ENCODE data around the gene FLG2. TPM values are rescaled to one million over a fixed set of nuclear protein-coding genes. Genes with fewer than 3 reads are reported as not detected.

The FLG2 gene
- total RNA-seq, 1 experiment from 2014 or later: not detected

DNA sequence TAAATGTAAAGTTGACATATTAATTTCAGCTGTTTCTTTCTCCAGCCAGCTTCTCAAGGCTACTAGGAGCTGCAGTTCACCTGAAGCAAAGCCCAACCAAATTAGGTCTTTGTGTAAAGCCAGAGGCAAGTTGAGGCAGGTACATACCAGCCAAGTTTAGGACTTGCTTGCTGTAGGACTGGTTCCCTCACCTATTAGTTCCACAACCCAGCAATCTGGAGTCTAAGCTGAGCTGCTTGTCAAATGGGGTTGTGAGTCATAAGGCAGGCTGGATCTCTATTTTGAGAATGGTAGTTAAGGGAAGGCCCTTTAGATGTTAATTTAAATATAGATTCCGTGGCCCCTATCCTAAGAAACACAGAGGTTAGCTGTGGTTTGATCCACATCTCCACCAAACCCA is 7.6 kb upstream of the FLG2 start (continued):
- TF ChIP-seq, protein P1, sequence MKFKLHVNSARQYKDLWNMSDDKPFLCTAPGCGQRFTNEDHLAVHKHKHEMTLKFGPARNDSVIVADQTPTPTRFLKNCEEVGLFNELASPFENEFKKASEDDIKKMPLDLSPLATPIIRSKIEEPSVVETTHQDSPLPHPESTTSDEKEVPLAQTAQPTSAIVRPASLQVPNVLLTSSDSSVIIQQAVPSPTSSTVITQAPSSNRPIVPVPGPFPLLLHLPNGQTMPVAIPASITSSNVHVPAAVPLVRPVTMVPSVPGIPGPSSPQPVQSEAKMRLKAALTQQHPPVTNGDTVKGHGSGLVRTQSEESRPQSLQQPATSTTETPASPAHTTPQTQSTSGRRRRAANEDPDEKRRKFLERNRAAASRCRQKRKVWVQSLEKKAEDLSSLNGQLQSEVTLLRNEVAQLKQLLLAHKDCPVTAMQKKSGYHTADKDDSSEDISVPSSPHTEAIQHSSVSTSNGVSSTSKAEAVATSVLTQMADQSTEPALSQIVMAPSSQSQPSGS (CRISPR knock-in tag; IDR thresholded peaks at IDR 0.05; ENCODE audit: borderline replicate concordance, low read depth): no peak

- H3K4me1 Mint-ChIP-seq: no peaks in the 10 kb centered on the region
- ATAC-seq (no peak), DNase-seq (ENCODE audit: low spot score) (no peak)
- peaks cover 32% of the 10 kb centered on the region for H3K27me3 Mint-ChIP-seq (ENCODE audit: low read depth)
- peaks cover 50% of the 10 kb centered on the region for H3K36me3 Mint-ChIP-seq
- H3K9me3 Mint-ChIP-seq: peaks cover 33% of the 10 kb centered on the region
- POLR2A ChIA-PET: no interaction called here
- CTCF ChIA-PET: no interaction called here
- no peak overlapping the region for H3K4me3 Mint-ChIP-seq
- no peak for TF ChIP-seq ZNF263 (CRISPR knock-in tag; IDR thresholded peaks at IDR 0.05; ENCODE audit: low read depth)
- no peak overlapping the region for H3K27ac Mint-ChIP-seq
These were observed 3.1 kb downstream of the FLG2 start for GRCh38 chr1:152356736-152357135.

DNA sequence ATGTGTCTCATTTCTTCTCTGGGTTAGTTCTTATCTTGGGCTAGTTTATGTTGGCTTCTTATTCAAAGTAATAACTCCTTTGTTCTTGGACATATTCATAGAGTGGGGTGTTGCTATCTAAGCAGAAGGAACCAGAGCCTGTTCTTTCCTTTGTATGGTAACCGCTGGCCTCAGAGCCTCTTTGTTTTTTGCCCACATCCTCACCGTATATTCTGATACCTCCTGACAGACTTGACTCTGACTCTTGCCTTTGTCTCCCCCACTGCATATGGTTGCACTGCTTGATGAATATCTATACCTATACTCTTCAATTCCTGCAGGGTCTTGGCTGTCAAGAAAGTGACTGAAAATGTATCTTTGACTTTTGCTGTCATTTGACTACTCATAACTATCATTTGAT is 10.2 kb downstream of the FLG2 start:
- Mint-ChIP-seq H3K9me3 (peaks cover 23% of the 10 kb centered on the region), H3K27me3 (ENCODE audit: low read depth) (peaks cover 32% of the 10 kb centered on the region), H3K4me1 (no peaks in the 10 kb centered on the region), H3K4me3 (no peak overlapping the region), H3K27ac (no peak overlapping the region), H3K36me3 (peaks cover 24% of the 10 kb centered on the region)
- CTCF ChIA-PET: no interaction called here
- POLR2A ChIA-PET: no interaction called here
- TF ChIP-seq ZBTB21 (CRISPR knock-in tag; IDR thresholded peaks at IDR 0.05; ENCODE audit: borderline replicate concordance) (no peak), NFE2L1 (CRISPR knock-in tag; IDR thresholded peaks at IDR 0.05) (no peak), ATF3 (CRISPR knock-in tag; conservative IDR thresholded peaks at IDR 0.05) (no peak), GTF2I (CRISPR knock-in tag; conservative IDR thresholded peaks at IDR 0.05) (no peak), IRF1 (CRISPR knock-in tag; IDR thresholded peaks at IDR 0.05) (no peak), MYBL2 (CRISPR knock-in tag; IDR thresholded peaks at IDR 0.05) (no peak), KAT7 (CRISPR knock-in tag; IDR thresholded peaks at IDR 0.05; ENCODE audit: borderline replicate concordance) (no peak), ZNF121 (CRISPR knock-in tag; IDR thresholded peaks at IDR 0.05) (no peak), ELF4 (CRISPR knock-in tag; IDR thresholded peaks at IDR 0.05; ENCODE audit: low read depth) (no peak), USF1 (CRISPR knock-in tag; IDR thresholded peaks at IDR 0.05) (no peak)
- TF ChIP-seq, protein P2, sequence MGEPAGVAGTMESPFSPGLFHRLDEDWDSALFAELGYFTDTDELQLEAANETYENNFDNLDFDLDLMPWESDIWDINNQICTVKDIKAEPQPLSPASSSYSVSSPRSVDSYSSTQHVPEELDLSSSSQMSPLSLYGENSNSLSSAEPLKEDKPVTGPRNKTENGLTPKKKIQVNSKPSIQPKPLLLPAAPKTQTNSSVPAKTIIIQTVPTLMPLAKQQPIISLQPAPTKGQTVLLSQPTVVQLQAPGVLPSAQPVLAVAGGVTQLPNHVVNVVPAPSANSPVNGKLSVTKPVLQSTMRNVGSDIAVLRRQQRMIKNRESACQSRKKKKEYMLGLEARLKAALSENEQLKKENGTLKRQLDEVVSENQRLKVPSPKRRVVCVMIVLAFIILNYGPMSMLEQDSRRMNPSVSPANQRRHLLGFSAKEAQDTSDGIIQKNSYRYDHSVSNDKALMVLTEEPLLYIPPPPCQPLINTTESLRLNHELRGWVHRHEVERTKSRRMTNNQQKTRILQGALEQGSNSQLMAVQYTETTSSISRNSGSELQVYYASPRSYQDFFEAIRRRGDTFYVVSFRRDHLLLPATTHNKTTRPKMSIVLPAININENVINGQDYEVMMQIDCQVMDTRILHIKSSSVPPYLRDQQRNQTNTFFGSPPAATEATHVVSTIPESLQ (CRISPR knock-in tag; IDR thresholded peaks at IDR 0.05): no peak
- TF ChIP-seq, protein P3, sequence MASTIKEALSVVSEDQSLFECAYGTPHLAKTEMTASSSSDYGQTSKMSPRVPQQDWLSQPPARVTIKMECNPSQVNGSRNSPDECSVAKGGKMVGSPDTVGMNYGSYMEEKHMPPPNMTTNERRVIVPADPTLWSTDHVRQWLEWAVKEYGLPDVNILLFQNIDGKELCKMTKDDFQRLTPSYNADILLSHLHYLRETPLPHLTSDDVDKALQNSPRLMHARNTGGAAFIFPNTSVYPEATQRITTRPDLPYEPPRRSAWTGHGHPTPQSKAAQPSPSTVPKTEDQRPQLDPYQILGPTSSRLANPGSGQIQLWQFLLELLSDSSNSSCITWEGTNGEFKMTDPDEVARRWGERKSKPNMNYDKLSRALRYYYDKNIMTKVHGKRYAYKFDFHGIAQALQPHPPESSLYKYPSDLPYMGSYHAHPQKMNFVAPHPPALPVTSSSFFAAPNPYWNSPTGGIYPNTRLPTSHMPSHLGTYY (CRISPR knock-in tag; IDR thresholded peaks at IDR 0.05): no peak
- TF ChIP-seq, protein P4, sequence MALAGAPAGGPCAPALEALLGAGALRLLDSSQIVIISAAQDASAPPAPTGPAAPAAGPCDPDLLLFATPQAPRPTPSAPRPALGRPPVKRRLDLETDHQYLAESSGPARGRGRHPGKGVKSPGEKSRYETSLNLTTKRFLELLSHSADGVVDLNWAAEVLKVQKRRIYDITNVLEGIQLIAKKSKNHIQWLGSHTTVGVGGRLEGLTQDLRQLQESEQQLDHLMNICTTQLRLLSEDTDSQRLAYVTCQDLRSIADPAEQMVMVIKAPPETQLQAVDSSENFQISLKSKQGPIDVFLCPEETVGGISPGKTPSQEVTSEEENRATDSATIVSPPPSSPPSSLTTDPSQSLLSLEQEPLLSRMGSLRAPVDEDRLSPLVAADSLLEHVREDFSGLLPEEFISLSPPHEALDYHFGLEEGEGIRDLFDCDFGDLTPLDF (CRISPR knock-in tag; IDR thresholded peaks at IDR 0.05): no peak
- ATAC-seq (no peak), DNase-seq (ENCODE audit: low spot score) (no peak)
